HG03575 (cell line): ENCODE results near the gene TIPRL.

Experiments used
- ATAC-seq: cut with Tn5 transposase; IDR thresholded peaks from one replicate; pipeline ENCODE4 v1.9.1; 2021; ENCODE audit not compliant: unreplicated experiment, insufficient number of reproducible peaks, low FRiP score; ENCODE audit errors: extremely low read depth

The TIPRL gene

GRCh38 chr1:168235937-168236336 is 57.2 kb downstream of the TIPRL start:
- no peak for ATAC-seq

GRCh38 chr1:168236836-168237611 is 58.3 kb downstream of the TIPRL start:
- no peak for ATAC-seq

GRCh38 chr1:168243198-168243597 is 64.4 kb downstream of the TIPRL start:
- no peak for ATAC-seq

GRCh38 chr1:168243636-168244212 is 65.0 kb downstream of the TIPRL start:
- ATAC-seq, result no peak

GRCh38 chr1:168245042-168245441 is 66.3 kb downstream of the TIPRL start:
- ATAC-seq, result no peak

GRCh38 chr1:168246506-168246905 is 67.7 kb downstream of the TIPRL start:
- ATAC-seq, result no peak
